Right renal cortex interstitium (tissue), 3 donors: ENCODE measurements around the gene UBR2. TPM values are rescaled to one million over a fixed set of nuclear protein-coding genes. Genes with fewer than 3 reads are reported as not detected.
"Not testable (repeated sequence)": the region's sequence is repeated elsewhere in the genome, so short reads cannot be mapped to it uniquely, and the experiment has no call there.

ENCODE experiments used
- DNase-seq, 3 donors: peaks; one replicate each; pipeline ENCODE4 v3.0.0-alpha.2; 2013; ENCODE audit warnings: low read depth in 3 of 3, low spot score in 2 of 3
- polyA plus RNA-seq, 3 donors: library from polyadenylated mRNA; unstranded; fragments of 120-200 nt; gene quantifications; one replicate each; pipeline ENCODE4 v1.2.1, GENCODE V29; 2013; ENCODE audit not compliant: insufficient read length in 3 of 3

Gene UBR2
- polyA plus RNA-seq, 3 donors, result 27.1 to 29.4 (median 28.5) TPM

DNA sequence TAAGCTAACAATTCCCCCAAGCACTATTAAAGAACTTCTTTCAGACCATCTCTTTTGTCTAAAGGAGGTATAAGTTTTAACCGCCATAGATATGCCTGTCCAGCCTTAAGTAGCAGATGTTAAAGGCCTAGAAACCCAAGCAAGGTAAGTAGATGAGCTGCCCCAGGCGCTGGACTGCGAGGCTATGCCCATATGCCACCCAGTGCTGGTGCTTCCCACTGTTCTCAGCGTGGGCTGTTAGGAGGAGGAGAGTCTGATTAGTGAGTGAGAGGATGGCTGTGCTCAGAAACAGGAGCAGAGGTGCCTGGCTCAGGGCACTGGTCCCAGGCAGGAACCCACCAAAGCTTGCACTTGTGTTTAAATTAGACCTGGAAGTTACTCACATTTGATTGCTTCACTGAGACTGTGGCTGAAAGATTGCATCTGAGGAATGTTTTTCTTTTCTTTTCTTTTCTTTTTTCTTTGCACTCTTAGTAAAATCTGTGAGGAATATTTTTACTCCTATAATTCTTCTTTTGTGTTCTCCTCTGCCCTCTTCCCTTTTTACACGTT, 126.4 kb downstream of the UBR2 start:
- no peak for DNase-seq

DNA sequence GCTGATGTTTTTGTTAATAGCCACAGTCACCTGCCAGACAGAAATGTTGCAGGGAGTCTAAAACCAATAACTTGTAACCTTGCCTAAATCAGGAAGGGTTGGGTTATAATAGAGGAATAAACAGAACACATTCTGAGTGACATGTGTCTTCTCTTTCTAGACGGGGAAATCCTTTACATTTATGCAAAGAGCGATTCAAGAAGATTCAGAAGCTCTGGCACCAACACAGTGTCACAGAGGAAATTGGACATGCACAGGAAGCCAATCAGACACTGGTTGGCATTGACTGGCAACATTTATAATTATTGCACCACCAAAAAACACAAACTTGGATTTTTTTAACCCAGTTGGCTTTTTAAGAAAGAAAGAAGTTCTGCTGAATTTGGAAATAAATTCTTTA, 127.0 kb downstream of the UBR2 start:
- no peak for DNase-seq

DNA sequence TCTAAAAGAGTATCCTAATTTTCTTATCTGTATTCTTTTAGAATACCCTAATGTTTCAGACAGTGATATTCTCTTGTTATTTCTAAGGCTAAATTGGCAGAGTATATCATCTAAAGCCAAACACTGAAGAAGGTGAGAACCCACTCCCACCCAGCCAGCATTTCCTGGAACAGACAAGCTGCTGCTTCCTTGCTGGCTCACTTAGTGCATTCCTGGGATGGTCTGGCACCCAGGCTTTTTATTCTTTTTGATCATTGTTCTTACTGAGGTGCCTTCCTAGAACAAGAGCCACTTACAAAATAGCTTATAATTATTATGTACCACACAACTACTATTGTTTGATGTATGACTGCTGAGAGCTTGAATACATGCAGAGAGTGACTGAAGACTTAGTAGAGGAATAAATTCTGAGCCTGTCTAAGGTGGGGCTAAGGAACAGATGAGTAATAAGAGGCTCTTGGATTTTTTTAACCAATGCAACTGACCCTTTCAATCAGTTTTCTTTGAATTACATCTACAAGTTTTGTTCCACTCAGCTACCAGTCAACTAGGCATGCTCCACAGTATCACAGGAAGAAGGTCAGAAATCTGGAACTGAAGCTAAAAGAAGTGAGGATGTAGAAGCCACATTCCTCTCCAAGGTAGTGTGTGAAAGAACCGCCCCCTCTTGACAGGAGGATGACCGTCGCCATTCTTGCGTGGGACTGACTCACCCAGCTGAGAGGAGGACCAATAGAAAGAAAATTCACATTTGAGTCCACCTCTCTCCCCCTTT, 128.5 kb downstream of the UBR2 start:
- no peak for DNase-seq

DNA sequence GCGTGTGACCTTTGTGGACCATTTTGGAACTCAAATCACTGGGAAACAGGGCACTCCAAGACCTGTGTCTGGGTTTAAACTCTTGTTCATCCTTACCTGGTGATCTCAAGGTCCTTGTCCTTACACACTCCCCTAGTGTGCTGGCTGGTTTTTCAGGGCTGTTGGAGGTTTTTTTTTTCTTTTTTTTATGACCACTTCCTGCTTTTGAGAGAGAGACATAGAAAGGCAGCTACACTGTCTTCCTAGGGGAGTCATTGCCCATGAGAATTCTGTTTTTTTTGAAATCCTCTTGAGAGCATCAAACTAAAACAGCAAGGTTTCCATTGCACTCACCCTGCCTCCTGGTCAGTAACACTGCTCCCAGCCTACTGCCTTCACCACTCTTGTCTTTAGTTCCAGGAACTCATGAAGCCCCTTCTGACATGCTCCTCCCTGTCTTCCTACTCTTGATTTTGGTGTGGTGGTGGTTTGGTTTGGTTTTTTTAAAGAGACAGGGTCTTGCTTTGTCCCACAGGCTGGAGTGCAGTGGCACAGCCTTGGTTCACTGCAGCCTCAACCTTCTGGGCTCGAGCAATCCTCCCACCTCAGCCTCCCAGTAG, 130.0 kb downstream of the UBR2 start:
- no peak for DNase-seq

DNA sequence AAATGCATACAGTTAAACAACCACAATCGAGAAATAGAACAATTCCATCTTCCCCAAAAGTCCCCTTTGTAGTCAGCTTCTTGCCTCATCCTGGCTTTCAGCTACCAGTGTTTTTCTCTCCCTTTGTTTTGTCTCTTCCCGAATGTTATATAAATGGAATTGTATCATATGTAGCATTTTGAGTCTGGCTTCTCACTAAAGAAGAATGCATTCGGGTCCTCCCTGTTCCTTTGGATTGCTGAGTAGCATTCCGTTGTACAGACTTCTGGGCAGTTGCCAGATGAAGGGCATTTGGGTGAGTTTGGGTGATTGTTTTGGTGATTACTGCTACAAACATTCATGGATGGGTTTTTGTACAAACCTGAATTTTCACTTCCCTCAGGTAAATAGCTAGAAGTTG, 130.8 kb downstream of the UBR2 start:
- no peak for DNase-seq

DNA sequence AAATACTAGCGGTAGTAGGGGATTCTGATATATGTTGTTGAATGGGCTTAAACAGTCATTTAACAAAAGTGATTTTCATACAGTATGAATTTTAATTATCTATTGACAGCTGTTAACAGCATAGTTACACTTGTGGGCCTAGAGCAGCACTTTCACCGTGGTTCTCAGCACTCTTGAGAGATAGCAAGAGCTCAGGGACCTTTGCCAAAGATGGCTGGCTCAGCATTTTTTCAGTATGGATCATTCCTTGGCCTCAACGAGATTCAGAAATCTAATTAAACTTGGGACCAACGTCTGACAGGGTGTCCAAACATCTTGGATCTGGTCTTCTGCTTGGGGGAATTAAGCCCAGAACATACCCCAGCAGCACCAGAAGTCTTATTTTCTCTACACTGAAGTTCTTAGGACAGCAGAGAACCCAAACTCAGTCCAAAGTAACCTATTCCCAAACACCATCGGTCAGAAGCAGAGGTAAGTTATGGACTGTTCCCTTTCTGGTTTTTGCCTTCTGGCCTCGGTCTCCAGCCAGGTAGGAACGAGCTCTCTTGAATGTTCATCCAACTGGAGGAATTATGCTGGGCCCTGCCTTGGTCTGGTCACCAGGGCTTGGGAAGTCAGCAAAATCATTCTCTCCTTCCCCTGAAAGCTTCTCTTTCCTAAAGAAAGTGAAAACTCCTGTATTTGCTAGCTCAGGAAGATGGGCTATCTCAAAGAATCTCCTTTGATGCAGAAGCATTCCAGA, 132.9 kb downstream of the UBR2 start:
- no peak for DNase-seq

DNA sequence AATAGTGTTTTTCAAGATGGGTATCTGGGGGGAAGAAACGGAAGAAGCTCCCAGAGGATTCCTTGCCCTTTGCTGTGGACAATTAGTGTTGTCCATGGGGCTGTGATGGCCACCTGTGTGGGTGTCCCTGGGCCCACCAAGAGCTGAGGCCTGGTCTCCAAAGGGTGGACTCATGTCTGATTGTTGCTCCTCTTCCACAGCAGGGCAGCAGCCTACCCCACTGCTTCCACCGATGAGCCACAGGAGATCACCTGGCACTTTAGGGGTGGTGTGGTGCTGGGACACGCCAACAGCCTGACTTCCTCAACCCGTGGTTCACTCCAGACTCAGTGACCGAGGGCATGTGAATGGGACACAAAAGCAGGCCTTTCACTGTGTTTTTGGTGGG, 133.4 kb downstream of the UBR2 start:
- DNase-seq, result no peak

DNA sequence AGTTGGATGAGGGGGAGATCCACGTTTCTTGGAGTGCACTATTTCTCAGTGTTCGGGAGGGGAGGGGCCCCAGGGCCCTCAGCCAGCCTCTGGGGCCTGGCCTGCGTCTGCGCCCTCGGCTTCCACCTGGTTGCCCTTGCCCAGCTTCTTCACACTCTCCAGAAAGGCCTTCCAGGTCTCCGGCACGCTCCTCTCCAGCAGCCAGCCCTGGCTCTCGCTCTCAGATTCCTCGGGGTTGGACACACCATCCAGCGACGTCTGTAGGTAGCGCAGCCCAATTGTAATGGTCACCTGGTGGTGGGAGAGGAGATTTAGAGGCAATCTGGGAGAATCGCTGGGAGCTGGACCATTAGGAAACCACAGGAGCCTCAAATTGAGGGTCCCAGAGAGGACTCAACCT, 134.4 kb downstream of the UBR2 start:
- no peak for DNase-seq

DNA sequence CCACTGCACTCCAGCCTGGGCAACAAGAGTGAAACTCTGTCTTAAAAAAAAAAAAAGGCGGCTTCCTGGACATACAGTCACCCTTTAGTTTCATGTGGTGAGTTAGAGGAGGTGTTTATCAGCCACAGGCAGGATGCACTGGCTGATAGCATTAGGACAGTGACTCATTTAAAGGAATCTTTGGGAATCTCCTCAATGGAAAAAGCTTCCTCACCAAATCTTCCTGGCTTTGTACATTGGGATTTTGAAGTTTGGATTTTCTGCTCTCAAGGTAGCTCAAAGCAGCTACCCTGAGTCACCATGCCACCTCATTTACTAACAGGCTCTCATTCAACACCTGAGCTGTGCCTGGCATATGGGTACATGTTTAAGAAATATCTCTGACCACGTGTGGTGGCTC, 138.4 kb downstream of the UBR2 start:
- DNase-seq, result no peak

DNA sequence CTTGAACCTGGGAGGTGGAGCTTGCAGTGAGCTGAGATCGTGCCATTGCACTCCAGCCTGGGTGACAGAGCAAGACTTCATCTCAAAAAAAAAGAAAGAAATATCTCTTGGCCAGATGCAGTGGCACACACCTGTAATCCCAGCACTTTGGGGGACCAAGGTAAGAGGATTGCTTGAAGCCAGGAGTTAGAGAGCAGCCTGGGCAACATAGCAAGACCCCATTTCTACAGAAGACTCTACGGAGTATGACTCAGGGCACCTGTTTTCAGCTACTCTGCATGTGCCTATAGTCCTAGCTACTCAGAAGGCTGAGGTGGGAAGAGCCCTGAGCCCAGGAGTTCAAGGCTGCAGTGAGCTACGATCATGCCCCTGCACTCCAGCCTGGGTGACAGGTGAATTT, 139.0 kb downstream of the UBR2 start:
- not testable (repeated sequence) for DNase-seq

DNA sequence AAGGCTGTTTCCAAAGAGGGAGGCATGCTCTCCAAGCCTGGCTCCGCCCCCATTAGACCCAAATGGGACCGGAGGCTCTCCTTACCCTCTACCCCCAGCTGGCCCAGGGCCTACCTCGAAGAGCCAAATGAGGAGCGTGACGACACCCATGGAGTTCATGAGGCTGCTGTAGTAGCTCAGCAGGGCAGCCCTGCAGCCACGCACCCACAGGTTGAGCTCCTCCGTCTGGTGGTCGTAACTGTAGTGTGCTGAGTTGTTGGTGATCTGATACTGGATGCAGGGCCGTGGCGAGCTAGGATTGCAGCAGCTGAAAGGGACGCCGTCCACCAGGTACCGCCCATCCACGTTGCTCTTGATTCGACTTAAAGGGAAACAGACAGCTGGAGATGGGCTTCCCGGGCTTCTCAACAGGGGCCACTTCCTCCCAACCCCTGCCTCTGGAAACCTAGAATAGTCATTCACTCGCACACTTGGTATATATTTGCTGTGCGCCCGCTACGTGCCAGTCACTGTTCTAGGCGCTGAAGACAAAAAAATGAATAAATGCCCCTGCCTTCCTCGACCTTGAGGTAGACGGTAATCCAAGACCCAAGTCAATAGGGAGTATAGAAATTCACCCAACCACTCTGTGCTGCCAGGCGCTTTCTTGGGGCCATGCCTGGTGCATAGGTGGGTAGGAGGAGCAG, 140.6 kb downstream of the UBR2 start:
- DNase-seq, result peak; percentile 27 to 58 (median 27)

DNA sequence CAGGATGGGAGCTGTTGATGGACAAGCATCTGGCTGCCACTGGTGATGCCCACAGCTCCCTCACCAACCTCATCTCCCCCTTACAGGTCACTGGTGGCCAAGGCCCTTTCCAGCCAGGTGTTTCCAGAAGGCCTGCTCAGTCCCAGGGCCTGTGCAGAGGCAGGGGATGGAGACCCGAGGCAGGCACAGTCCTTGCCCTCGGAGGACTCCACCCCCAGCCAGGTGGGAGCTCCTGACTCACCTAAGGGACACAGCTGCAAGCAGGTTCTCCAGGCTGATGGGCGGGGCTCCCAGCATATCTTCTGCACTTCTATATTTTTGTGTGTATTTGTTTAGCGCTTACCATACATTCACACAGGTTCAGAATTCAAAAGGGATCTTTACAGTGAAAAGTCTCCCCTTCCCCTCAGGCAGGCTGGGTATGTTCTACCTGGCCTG, 141.1 kb downstream of the UBR2 start:
- DNase-seq, result no peak

DNA sequence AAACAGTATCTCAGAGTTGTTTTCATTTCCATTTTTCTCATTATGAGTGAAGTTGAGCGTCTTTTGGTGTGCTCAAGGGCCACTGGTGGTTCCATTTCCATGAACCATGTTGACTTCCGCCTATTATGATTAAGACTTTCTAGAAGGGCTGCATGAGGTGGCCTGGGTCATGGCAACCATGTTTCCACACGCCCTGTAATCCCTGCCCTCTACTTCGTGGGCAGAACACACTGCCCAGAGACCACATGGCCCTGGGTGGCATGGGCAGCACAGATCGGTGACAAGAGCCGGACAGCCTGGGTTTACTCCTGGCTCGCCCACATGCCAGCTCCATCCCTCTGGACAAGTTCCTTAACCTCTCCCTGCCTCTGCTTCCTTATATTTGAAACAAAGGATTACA, 143.8 kb downstream of the UBR2 start:
- no peak for DNase-seq

DNA sequence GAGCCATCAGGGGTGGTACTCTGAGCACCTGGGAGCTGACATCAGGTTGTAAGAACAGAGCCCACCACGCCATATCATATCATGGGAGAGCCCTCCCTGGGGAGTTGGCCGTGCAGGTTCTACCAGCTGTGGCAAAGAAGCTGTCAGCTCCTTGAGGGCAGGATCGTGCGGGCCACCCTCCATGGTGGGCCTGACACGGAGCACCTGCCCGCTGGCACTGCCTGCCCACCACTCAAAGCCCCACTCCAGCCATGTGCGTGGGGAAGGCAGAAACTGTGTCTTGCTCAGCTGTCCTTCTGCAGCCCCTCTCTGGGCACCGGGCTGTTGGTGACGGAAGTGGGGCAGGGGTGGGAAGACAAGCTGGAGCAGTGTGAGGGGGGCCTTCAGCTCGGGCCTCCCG, 144.3 kb downstream of the UBR2 start:
- DNase-seq, result no peak

DNA sequence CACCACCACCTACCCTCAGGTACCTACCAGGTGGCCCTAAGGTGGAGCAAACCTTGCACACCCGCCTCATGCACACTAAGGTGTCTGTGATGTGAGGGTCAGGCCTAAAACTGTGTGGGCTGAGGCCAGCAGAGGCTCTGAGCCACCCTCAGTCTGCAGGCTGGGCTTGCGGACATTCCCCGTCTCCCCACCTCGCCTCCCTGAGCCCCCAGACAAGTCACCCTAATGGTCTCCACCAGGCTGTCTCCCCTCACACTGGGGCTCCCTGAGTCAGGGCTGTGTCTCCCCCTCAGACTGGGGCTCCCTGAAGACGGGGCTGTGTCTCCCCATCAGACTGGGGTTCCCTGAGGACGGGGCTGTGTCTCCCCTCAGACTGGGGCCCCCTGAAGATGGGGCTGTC, 146.0 kb downstream of the UBR2 start:
- no peak for DNase-seq

DNA sequence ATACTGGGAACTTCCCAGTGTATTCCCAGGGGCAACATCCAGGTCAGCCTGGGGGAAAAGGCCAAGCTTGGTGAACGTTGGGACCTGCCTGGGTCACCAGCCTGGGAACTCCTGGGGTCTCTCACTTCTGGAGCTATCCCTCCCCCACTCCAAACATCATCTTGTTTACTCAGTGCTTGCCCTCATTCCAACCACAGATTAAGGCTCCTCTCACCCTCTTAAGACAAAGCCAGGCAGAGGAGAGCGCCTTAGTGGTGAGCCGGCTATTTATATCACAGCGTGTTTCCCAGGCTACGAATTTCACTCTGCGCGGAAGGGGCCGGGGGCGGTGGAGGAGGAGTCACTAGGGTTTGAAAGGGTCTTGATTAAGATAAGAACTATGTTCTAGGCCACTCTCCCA, 146.5 kb downstream of the UBR2 start:
- DNase-seq, result no peak

DNA sequence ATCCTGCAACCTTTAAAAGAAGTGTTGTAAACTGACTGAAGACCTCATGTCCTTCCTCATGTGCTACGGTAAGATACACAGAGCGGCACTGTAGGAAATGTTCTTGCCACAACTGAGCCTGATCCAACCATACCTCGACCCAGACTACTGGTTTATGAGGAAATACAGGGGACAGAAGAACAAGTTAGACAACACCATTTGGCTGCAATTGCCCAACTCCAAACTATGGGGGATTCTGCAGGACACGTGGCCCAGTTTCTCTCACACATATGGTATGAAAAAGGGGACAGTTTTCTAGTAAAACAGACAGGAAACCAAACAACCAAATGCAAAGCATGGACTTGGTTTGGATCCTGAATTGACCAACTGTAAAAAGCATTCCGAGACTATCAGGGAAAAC, 148.1 kb downstream of the UBR2 start:
- no peak for DNase-seq

DNA sequence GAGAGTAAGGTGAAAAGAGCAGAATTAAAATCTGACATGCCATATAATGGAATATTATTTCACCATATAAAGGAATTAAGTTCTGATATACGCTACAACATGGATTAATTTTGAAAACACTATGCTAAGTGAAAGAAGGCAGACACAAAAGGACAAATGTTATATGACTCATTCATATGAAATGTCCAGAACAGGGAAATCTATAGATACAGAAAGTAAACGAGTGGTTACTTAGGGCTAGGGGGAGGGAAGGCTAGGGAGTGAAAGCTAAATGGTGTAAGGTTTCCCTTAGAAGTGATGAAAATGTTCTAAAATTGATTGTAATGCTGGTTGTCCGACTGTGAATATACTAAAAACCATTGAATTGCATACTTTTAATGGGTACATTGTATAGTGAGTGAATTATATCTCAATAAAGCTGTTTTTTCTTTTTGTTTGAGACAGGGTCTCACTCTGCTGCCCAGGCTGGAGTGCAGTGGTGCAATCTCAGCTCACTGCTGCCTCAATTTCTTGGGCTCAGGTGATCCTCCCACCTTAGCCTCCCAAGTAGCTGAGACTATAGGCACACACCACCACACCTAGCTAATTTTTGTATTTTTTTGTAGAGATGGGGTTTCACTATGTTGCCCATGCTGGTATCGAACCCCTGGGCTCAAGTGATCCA, 150.4 kb downstream of the UBR2 start:
- DNase-seq, result no peak

DNA sequence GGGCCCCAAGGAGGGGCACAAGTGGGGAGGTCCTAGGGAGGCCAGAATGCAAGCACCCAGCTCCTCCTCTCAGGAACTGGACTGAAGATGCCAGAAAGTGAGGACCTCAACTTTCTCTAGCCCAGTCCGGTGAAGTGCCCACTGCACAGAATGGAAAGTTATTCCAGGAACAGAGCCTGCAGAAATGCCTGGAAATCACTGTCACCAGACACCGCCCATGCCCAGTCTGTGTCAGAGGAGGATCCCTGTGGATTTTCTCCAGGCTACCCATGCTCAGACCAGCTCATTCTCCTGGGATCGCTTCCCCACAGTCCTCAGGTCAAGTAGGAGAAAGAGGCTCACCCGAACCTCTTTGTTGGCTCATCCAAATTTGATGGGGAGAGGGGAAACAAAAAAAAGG, 152.0 kb downstream of the UBR2 start:
- no peak for DNase-seq

DNA sequence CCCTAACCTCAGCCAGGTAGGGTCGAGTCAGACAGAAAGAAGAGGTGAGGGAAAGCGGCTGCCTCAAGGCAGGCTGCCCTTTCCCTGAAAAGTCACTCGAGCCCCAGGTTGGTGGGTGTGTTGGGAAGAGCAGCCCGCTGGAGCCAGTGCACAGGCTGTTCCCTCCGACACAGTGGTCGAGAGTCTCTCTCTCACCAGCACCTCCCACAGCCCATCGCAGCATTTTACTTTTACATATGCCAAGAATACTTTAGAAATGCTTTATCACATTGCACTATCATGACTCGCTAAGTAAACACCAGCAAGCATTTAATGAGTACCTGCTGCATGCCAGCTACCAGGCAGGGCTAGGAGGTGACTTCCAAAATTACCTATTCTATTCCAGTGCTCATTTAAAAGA, 156.9 kb downstream of the UBR2 start:
- DNase-seq, result no peak

DNA sequence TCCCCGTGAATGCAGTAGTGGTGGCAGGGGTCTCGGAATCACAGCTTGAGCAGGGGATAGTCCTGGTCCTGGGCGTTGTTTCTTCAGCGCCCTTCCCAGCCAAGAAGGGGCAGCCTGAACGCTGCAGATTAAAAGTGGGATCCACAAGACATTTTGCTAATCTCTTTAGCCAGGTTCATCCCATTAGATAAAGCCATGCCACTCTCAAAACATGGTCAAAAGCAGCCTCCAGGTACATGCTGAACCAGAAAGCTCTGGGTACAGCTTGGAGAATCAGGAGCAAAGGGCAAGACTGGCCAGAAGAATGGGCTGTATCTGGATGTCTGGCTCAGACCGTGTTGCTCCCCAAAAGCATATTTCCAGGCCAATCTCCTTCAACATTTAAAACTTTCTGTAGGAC, 158.7 kb downstream of the UBR2 start, which contains the start of gene PRPH2:
Gene PRPH2 (minus strand): TSS at position 101 of the 400 bp plus-strand sequence. CDS start 263 bp downstream, outside the sequence.
- no peak for DNase-seq
